ENCODE measurements around the gene EBP. TPM values are rescaled to one million over a fixed set of nuclear protein-coding genes. Genes with fewer than 3 reads are reported as not detected.
"Not testable (repeated sequence)": the region's sequence is repeated elsewhere in the genome, so short reads cannot be mapped to it uniquely, and the experiment has no call there.

Gene EBP
- total RNA-seq, 2 experiments from 2014 or later = 165 to 169 TPM

DNA sequence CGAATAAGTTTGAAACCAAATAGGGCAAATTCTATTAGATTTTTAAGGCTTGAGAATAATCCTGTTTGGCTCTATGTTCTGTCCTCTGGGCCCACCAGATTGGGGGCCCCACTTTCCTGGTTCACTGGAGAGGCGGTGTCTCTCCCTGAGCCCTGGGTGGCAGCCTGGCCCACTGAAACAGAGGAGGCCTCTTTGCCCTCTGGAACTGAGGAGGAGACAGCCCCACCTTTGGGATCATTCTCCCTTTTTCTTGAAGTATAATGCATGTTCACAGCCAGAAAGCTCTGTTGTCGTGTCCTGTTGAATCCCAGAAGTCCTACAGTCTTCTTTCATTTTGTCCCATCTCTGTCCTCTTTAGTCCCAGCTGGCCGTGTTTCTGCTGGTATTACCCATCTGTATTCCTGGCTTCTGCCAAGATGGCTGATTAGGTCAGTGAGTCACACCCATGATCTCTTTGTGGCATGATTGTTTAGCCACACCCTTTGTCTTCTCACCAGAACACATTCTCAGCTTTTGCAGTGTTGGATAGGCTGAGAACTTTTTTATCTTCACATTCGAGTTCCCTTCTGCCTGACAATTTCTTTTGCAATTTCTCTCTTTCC lies 9.9 kb downstream of the EBP start:
- Mint-ChIP-seq H3K27me3 (no peaks in the 10 kb centered on the region), H3K9me3 (no peaks in the 10 kb centered on the region), H3K4me3 (no peak overlapping the region), H3K36me3 (peaks cover 13% of the 10 kb centered on the region), H3K4me1 (peaks cover 10% of the 10 kb centered on the region), H3K27ac (peak overlapping the region; percentile 73)
- DNase-seq = no peak

GRCh38 chrX:48532161-48532560 lies 10.6 kb downstream of the EBP start:
- no peak overlapping the region for H3K4me3 Mint-ChIP-seq
- no peak for DNase-seq
- peak overlapping the region; percentile 73 for H3K27ac Mint-ChIP-seq
- peaks cover 10% of the 10 kb centered on the region for H3K36me3 Mint-ChIP-seq
- peaks cover 8% of the 10 kb centered on the region for H3K4me1 Mint-ChIP-seq
- no peaks in the 10 kb centered on the region for H3K27me3 Mint-ChIP-seq
- no peaks in the 10 kb centered on the region for H3K9me3 Mint-ChIP-seq

DNA sequence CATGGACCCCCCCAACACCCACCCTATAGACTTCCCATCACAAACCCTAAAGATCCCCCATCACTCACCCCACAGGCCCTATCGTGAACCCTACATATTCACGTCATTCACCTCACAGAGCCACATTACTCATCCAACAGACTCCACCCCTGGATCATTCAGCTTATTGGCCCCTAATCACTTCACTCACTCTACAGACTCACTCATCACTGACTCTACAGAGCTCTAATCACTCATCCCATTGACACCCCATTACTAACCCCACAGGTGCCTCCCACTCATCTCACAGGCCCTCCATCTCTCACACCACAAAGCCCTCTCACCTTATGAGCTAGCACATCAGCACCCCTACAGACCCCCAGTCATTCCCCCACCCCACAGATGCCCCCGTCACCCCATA lies 11.6 kb downstream of the EBP start:
- no peak overlapping the region for H3K27ac Mint-ChIP-seq
- no peaks in the 10 kb centered on the region for H3K27me3 Mint-ChIP-seq
- H3K9me3 Mint-ChIP-seq = no peaks in the 10 kb centered on the region

GRCh38 chrX:48538641-48539344 lies 17.2 kb downstream of the EBP start:
- H3K9me3 Mint-ChIP-seq = no peaks in the 10 kb centered on the region
- H3K27me3 Mint-ChIP-seq = no peaks in the 10 kb centered on the region
- peaks cover 6% of the 10 kb centered on the region for H3K36me3 Mint-ChIP-seq
- H3K27ac Mint-ChIP-seq = peak overlapping the region; percentile 60
- peak overlapping the region; percentile 95 for H3K4me3 Mint-ChIP-seq
- no peak for DNase-seq
- peaks cover 15% of the 10 kb centered on the region for H3K4me1 Mint-ChIP-seq

More for the DNA sequence above, 11.6 kb downstream of the EBP start:
- Mint-ChIP-seq H3K36me3 (peaks cover 9% of the 10 kb centered on the region), H3K4me1 (peaks cover 8% of the 10 kb centered on the region), H3K4me3 (no peak overlapping the region)
- no peak for DNase-seq

GRCh38 chrX:48539345-48540027 lies 17.9 kb downstream of the EBP start, which contains the start of gene TBC1D25:
Gene TBC1D25, plus strand, starts transcription at chrX:48539714. Its CDS starts 84 bp downstream, at chrX:48539798.
- Mint-ChIP-seq H3K4me1 (peaks cover 15% of the 10 kb centered on the region), H3K4me3 (peak within 1 kb of the TSS; percentile 95), H3K27ac (peak within 1 kb of the TSS; percentile 97), H3K9me3 (no peaks in the 10 kb centered on the region), H3K27me3 (no peaks in the 10 kb centered on the region), H3K36me3 (peaks cover 6% of the 10 kb centered on the region)
- peak; percentile 94 for DNase-seq

GRCh38 chrX:48540028-48540375 lies 18.4 kb downstream of the EBP start:
- Mint-ChIP-seq H3K4me1 (peaks cover 15% of the 10 kb centered on the region), H3K27ac (peak overlapping the region; percentile 97), H3K4me3 (peak overlapping the region; percentile 95), H3K27me3 (no peaks in the 10 kb centered on the region), H3K9me3 (no peaks in the 10 kb centered on the region), H3K36me3 (peaks cover 6% of the 10 kb centered on the region)
- DNase-seq = no peak

- H3K27ac Mint-ChIP-seq = peak overlapping the region; percentile 97
- H3K4me1 Mint-ChIP-seq = peaks cover 15% of the 10 kb centered on the region
- DNase-seq = no peak
- peak overlapping the region; percentile 95 for H3K4me3 Mint-ChIP-seq
- peaks cover 6% of the 10 kb centered on the region for H3K36me3 Mint-ChIP-seq
- no peaks in the 10 kb centered on the region for H3K9me3 Mint-ChIP-seq
- H3K27me3 Mint-ChIP-seq = no peaks in the 10 kb centered on the region
These were observed 18.9 kb downstream of the EBP start for GRCh38 chrX:48540480-48540879.

GRCh38 chrX:48541140-48541814 lies 19.7 kb downstream of the EBP start:
- peak overlapping the region; percentile 48 for H3K4me3 Mint-ChIP-seq
- H3K9me3 Mint-ChIP-seq = no peaks in the 10 kb centered on the region
- H3K4me1 Mint-ChIP-seq = peaks cover 15% of the 10 kb centered on the region
- H3K27ac Mint-ChIP-seq = peak overlapping the region; percentile 56
- DNase-seq = no peak
- H3K27me3 Mint-ChIP-seq = no peaks in the 10 kb centered on the region
- H3K36me3 Mint-ChIP-seq = peaks cover 6% of the 10 kb centered on the region

DNA sequence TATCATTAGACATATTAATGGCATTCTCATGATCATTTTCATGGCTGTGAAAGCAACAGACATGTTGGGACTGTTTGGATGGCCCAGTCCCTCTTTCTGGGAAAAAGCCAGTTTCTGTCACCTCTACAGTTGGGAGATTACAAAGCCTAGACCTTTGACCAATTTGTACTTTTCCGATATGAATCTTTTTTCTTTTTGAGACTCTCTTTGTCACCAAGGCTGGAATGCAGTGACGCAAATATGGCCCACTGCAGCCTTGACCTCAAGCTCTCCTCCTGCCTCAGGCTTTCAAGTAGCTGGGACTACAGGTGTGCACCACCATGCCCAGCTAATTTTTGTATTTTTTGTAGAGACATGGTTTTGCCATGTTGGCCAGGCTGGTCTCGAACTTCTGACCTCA lies 27.3 kb downstream of the EBP start:
- Mint-ChIP-seq H3K4me3 (no peak overlapping the region), H3K9me3 (no peaks in the 10 kb centered on the region), H3K4me1 (no peaks in the 10 kb centered on the region), H3K27me3 (no peaks in the 10 kb centered on the region), H3K27ac (no peak overlapping the region), H3K36me3 (no peaks in the 10 kb centered on the region)
- no peak for DNase-seq

DNA sequence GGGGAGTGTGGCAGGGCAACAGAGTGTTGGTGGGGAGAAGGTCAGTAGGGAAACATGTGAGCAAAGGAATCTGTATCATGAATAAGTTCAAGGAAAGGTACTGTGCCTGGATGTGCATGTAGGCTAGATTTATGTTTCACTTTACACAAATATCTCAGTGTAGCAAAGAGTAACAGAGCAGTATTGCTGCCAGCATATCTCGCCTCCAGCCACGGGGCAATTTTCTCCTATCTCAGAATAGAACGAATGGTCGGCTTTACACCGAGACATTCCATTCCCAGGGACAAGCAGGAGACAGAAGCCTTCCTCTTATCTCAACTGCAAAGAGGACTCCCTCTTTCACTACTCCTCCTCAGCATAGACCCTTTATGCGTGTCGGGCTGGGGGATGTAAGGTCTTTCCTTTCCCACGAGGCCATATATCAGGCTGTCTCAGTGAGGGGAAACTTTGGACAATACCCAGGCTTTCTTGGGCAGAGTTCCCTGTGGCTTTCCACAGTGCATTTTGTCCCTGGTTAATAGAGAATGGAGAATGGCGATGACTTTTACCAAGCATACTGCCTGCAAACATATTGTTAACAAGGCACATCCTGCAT lies 34.2 kb downstream of the EBP start:
- DNase-seq, H3K27ac Mint-ChIP-seq, H3K4me3 Mint-ChIP-seq, H3K27me3 Mint-ChIP-seq, H3K9me3 Mint-ChIP-seq, H3K4me1 Mint-ChIP-seq, H3K36me3 Mint-ChIP-seq: not testable (repeated sequence)

DNA sequence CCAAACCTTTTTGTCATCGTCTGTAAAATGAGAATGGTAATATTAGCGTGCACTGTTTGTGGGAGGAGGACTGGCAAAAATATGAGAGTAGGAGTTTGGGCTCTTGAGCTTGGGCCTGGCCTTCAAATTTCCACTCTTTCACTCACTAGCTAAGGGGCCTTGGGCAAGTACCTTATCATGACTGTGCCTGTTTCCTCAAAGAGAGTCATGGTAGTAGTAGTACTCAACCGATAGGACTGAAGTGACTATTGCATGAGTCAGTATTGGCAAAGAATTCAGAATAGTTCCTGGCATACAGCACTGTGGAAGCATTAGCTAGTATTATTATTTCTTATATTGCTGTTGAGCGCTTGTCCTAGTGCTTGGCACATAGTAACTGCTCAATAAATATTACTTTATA lies 36.7 kb downstream of the EBP start:
- Mint-ChIP-seq H3K4me3 (no peak overlapping the region), H3K9me3 (no peaks in the 10 kb centered on the region), H3K36me3 (peaks cover 2% of the 10 kb centered on the region), H3K4me1 (no peaks in the 10 kb centered on the region), H3K27me3 (no peaks in the 10 kb centered on the region), H3K27ac (peak overlapping the region; percentile 11)
- DNase-seq = no peak

GRCh38 chrX:48559636-48560035 lies 38.0 kb downstream of the EBP start:
- no peaks in the 10 kb centered on the region for H3K4me1 Mint-ChIP-seq
- DNase-seq = no peak
- no peaks in the 10 kb centered on the region for H3K27me3 Mint-ChIP-seq
- H3K4me3 Mint-ChIP-seq = no peak overlapping the region
- H3K27ac Mint-ChIP-seq = no peak overlapping the region
- H3K9me3 Mint-ChIP-seq = no peaks in the 10 kb centered on the region
- peaks cover 5% of the 10 kb centered on the region for H3K36me3 Mint-ChIP-seq

- H3K4me1 Mint-ChIP-seq = no peaks in the 10 kb centered on the region
- peaks cover 3% of the 10 kb centered on the region for H3K36me3 Mint-ChIP-seq
- no peak for DNase-seq
- no peak overlapping the region for H3K4me3 Mint-ChIP-seq
- H3K9me3 Mint-ChIP-seq = no peaks in the 10 kb centered on the region
- H3K27ac Mint-ChIP-seq = no peak overlapping the region
- no peaks in the 10 kb centered on the region for H3K27me3 Mint-ChIP-seq
These were observed 38.4 kb downstream of the EBP start for GRCh38 chrX:48560056-48560455.

- H3K27me3 Mint-ChIP-seq = no peaks in the 10 kb centered on the region
- H3K4me3 Mint-ChIP-seq = no peak overlapping the region
- no peak overlapping the region for H3K27ac Mint-ChIP-seq
- peaks cover 3% of the 10 kb centered on the region for H3K36me3 Mint-ChIP-seq
- no peaks in the 10 kb centered on the region for H3K9me3 Mint-ChIP-seq
- H3K4me1 Mint-ChIP-seq = no peaks in the 10 kb centered on the region
- no peak for DNase-seq
These were observed 39.1 kb downstream of the EBP start for GRCh38 chrX:48560681-48561080.

- Mint-ChIP-seq H3K27ac (peak overlapping the region; percentile 38), H3K36me3 (peaks cover 5% of the 10 kb centered on the region)
- DNase-seq = no peak
These were observed 48.4 kb downstream of the EBP start for GRCh38 chrX:48569958-48570357.

More at GRCh38 chrX:48569958-48570357, 48.4 kb downstream of the EBP start:
- Mint-ChIP-seq H3K4me3 (no peak overlapping the region), H3K4me1 (peaks cover 2% of the 10 kb centered on the region), H3K9me3 (no peaks in the 10 kb centered on the region), H3K27me3 (no peaks in the 10 kb centered on the region)

All from activated naive CD8-positive, alpha-beta T cell treated with anti-CD3 and anti-CD28 coated beads for 36 hours (primary cell).